ENCODE data around the gene DDX50.

The DDX50 gene

DNA sequence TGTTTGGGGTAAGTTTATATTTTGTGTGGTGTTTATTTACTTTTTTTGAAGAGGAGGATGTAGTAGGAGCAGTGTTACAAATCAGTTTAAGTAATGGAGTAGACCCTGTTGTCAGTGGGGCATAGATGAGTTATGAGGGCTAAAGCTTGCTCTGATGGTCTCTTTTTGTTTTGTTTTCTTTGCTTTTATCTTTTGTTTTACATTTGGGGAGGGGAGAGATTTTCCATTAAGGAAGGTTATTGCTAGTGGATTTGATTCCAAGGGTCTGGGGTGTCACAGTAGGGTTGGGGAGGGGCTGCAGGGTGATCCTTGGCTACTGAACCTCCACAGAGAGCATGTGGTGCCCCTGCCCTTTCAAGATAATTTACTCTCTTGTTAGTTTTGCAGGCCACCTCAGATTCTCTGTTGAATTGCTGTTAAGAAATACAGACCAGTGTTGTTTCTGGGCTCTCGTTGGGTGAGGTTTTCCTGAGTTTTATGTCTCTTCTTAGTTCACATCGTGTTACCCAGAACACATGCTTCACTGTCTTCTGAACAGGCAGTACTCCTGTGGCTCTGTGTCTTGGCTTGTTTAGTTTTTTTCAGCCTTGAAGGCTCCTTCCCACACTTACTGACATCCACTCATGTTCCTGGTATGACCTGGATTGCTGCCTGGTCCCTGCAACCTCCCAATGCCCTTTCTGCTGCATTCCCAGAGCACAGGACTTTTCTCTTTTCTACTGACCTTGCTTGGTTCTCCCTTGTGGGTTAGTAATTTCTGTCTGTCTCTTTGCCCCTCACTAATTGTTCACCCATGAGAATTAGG is 91.7 kb downstream of the DDX50 start:
- TF ChIP-seq, protein P1, sequence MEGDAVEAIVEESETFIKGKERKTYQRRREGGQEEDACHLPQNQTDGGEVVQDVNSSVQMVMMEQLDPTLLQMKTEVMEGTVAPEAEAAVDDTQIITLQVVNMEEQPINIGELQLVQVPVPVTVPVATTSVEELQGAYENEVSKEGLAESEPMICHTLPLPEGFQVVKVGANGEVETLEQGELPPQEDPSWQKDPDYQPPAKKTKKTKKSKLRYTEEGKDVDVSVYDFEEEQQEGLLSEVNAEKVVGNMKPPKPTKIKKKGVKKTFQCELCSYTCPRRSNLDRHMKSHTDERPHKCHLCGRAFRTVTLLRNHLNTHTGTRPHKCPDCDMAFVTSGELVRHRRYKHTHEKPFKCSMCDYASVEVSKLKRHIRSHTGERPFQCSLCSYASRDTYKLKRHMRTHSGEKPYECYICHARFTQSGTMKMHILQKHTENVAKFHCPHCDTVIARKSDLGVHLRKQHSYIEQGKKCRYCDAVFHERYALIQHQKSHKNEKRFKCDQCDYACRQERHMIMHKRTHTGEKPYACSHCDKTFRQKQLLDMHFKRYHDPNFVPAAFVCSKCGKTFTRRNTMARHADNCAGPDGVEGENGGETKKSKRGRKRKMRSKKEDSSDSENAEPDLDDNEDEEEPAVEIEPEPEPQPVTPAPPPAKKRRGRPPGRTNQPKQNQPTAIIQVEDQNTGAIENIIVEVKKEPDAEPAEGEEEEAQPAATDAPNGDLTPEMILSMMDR (IDR thresholded peaks at IDR 0.05; ENCODE audit: extremely low read depth, missing control alignments): no peak
- DNase-seq (ENCODE audit: low spot score): no peak

Data from GM20000 (cell line).